GM12892 (cell line): Measurements from ENCODE around the gene KLHL3.

Experiments
- POLR2A ChIP-seq: IDR thresholded peaks from 2 replicates; pipeline ENCODE4 v1.6.1; 2011; ENCODE audit warnings: low read depth, low read length, control low read depth
- POLR2AphosphoS5 ChIP-seq: IDR thresholded peaks from 2 replicates; pipeline ENCODE4 v1.6.1; 2011; ENCODE audit warnings: low read depth, low read length, control low read depth
- TAF1 ChIP-seq: IDR thresholded peaks from 2 replicates; pipeline ENCODE4 v1.6.1; 2011; ENCODE audit warnings: low read depth, mild to moderate bottlenecking, control low read depth, low read length, borderline replicate concordance

GRCh38 chr5:137646761-137647160 lies 89.1 kb downstream of the KLHL3 start:
- TF ChIP-seq POLR2A, result no peak
- TF ChIP-seq POLR2AphosphoS5, result no peak
- TF ChIP-seq TAF1, result no peak
